Sigmoid colon (tissue), 4 donors: Measurements from ENCODE around the gene SLC39A7.

Source experiments
- EP300 ChIP-seq, 4 donors: sonication (generic); formaldehyde crosslinking; IDR thresholded peaks; one replicate each; pipeline ENCODE4 v1.6.1; 2017; ENCODE audit warnings: antibody characterized with exemption in 4 of 4
- TF ChIP-seq, protein P1 (sequence below), 4 experiments: fragments of 450-650 bp in 3 of 4; fragments of 200-600 bp in 1 of 4; IDR thresholded peaks; one replicate each; pipeline ENCODE4 v1.5.1; 2016 to 2019; ENCODE audit warnings: antibody characterized with exemption in 4 of 4, mild to moderate bottlenecking in 3 of 4, moderate library complexity in 2 of 4

DNA sequence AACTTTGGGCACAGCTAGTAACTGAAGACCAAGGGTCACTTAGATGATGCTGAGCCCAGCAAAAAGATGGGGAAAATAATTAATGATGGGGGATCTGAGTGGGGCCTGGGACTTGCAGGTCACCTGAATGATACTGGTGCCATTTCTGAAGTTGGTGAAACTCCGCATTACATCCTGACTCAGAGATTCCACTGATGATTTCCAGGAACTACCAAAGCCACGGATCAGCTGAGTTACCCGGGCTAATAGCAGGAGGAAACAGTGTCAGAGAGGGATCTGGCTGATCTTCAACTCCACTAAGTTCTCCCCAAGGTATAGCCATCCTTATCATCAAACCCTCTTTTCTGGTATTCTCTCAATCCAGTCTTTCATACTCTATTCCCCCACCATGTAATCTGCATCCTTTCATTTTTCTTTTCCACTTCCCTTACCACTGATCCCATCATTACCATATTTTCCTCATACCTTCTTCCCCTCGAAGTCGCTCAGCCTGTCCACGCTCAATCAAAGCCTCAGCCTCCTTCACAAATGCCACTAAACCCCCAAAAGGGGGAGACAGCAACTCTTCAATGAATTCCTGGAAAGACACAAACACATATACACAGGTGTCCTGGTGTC is 50.8 kb downstream of the SLC39A7 start:
- TF ChIP-seq, protein P1, sequence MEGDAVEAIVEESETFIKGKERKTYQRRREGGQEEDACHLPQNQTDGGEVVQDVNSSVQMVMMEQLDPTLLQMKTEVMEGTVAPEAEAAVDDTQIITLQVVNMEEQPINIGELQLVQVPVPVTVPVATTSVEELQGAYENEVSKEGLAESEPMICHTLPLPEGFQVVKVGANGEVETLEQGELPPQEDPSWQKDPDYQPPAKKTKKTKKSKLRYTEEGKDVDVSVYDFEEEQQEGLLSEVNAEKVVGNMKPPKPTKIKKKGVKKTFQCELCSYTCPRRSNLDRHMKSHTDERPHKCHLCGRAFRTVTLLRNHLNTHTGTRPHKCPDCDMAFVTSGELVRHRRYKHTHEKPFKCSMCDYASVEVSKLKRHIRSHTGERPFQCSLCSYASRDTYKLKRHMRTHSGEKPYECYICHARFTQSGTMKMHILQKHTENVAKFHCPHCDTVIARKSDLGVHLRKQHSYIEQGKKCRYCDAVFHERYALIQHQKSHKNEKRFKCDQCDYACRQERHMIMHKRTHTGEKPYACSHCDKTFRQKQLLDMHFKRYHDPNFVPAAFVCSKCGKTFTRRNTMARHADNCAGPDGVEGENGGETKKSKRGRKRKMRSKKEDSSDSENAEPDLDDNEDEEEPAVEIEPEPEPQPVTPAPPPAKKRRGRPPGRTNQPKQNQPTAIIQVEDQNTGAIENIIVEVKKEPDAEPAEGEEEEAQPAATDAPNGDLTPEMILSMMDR (IDR thresholded peaks at IDR 0.05) = no peak
- TF ChIP-seq EP300 (IDR thresholded peaks at IDR 0.05) = no peak
